GM19240 (cell line): ENCODE measurements around the gene STON1.
"Not testable (repeated sequence)": the region's sequence is repeated elsewhere in the genome, so short reads cannot be mapped to it uniquely, and the experiment has no call there.

Source experiments
- DNase-seq: peaks from one replicate; pipeline ENCODE4 v3.0.0; 2011; ENCODE audit warnings: low spot score; ENCODE audit not compliant: insufficient read length

STON1 gene

DNA sequence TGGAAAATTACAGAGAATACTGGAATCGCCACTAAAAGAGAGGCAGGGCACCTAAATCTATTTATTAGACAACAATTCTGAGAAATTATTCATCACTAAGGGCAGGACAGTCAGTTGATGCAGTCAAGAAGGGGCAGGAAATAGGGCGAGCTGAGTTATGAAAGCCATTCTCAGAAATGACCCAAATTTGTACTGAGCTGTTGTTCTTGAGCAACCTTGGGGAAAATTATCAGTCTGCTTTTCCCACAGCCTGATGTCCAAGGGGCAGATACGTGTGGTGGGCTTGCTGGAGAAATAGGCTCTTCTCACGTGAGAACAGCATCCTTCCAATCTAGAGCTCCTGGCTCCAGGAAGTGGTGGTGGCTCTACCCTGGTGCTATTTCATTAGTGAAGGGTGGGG, 38.6 kb downstream of the STON1 start:
- no peak for DNase-seq

DNA sequence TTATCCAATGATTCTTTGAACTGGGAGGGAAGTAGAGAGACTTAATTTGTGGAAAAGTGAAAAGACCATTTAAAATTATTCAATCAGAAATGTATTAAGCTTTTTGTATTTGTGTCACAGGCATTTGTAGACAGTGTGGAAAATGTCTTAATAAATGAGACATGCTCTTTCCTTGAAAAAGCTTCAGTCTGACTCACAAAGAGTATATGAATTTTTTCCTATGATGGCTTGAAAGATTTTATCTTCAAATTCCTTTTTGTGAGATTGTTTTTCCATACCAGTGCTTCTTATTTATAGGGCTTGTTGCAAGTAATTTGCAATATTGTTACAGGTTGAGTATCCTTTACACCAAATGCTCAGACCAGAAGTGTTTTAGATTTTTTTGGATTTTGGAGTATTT, 39.5 kb downstream of the STON1 start:
- no peak for DNase-seq

DNA sequence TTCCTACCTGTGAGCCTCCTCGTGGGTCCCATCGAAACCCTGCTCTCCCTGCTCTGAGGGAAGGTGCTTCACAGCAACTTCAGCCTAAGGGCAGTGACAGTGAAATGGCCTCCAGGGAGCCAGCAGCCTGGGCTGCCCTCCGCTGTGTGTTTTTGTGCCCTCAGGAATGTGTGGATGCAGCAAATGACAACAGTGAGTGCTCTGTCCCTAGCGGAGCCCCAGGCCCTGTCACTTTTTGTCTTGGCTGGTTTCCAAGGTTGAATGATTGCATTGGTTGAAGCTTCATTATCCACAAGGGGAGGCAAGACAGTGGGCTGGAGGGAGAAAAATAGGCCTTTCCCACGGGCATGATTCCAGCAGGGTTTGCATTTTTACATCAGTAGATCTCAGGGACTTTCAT, 42.9 kb downstream of the STON1 start:
- no peak for DNase-seq

DNA sequence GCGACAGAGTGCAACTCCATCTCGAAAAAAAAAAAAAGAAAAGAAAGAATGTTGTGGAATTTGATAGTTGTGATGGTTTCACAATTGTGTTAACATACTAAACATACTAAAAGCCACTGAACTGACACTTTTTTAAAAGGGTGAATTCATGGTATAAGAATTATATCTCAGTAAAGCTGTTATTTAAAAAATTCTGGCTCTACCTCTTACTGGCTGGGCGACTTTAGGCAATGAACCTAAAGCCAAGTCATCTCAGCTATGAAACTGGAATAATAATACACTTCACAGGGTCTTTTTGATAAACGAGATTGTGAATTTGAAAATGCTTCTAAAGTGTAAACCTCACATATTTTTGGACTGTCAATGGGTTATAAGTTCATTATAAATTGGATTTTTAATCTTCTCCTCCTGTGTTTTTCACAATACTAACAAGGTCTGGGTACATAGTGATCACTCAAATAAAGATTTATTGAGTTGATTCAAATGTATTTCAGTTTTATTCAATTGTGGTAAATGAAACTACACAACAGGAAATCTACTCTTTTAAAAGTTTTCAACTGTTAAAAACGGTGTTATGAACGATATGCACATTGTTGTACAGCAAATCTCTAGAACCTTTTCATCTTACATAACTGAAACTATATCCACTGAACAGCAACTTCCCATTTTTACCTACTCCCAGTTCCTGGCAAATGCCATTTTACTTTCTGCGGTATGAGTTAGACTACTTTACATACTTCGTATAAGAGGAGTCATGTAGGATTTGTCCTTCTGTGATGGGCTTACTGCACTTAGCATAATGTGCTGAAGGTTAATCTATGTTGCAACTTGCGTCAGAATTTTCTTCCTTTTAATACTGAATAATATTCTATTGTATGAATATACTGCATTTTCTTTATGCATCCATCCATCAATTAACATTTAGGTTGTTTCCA, 44.7 kb downstream of the STON1 start:
- no peak for DNase-seq

DNA sequence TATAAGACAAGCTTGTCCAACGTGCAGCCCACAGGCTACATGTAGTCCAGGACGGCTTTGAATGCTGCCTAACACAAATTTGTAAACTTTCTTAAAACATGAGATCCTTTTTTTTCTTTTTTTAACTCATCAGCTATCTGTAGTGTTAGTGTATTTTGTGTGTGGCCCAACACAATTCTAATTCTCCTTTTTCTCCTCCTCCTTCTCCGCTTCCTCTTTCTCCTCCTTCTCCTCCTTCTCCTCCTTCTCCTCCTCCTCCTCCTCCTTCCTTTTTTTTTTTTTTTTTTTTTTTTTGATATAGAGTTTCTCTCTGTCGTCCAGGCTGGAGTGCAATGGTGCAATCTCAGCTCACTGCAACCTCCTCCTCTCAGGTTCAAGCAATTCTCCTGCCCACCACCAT, 48.4 kb downstream of the STON1 start:
- no peak for DNase-seq

DNA sequence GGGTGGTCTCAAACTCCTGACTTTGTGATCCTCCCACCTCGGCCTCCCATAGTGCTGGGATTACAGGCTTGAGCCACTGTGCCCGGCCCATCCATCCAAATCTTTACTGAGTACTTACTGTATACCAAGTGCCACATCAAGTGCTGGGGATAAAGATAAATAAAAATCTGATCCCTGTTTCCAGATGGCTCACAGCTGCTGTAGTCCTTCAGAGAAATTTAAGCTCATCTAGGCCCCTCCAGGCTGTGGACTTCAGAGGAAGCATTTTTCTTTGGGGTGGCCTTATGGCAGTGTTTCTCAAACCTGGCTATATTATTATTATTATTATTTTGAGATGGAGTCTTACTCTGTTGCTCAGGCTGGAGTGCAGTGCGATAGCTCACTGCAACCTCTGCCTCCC, 54.0 kb downstream of the STON1 start:
- DNase-seq = no peak

DNA sequence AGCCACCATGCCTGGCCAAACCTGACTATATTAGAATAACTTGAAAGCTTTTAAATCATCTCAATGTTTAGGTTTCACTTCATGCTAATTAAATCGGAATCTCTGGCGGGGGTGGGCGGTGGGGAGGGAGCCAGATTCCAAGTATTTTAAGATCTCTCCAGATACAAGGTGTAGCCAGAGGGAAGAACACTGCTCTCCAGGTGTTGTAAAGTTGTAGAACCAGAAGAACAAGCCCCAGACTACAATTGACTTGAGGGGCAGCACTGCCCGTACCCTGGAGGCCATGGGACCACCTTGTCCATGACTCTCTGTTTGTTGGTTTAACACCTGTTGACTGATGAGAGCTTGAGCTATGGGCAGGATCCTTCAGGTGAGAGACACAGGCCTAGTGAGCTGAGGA, 54.6 kb downstream of the STON1 start:
- DNase-seq = no peak

DNA sequence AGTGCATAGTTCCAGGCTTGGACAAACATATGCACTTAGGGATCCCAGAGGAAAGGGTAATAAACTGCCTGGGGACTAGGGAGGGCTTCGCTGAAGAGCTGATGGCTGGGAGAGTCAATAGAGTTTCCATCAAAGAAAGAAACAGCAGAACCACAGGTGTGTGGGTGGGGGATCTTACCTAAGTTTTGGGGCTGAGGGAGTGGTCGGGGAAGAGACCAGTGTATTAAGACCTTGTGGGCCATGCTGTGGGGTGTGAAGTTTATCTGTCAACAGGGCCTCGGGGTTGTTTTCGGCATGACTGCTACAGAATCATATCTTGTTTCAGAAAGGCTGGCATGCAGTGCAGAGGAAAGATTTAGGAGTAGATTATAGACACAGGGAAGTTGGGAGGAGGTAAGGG, 56.5 kb downstream of the STON1 start:
- no peak for DNase-seq

DNA sequence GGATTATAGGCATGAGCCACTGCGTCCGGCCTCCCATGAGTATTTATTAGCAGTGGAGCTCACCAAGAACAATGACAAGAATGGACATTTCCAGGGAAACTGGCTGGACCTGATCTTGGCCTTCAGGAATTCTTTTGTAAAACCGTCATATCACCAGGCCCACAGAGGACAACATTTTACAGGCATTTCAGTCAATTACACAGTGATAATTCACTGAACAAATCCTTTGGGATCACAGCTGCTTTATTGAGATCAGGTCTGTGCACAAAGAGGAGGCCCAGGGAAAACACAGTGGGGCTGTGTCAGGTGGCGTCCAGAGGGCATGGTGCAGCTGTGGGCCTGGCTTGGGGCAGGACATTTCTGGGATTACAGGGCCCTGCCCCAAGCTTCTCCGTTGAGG, 57.6 kb downstream of the STON1 start:
- DNase-seq = no peak

DNA sequence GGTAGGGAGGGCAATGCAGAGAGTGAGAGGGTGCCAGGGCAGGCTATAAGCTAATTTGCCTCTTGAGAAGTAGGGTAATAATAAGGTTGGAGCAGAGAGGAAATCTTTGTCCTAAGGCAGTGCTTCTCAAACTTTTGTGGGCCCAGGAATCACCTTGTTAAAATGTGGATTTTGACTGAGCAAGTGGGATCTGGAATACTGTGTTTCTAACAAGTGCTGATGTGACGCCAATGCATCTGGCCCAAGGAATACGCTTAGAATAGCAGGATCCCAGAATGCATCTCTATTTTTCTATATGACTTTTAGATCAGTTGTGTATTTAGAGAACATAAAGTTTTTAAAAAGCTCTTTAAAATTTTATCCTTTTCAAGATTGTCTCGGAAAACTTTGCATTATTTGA, 58.0 kb downstream of the STON1 start:
- DNase-seq = no peak

DNA sequence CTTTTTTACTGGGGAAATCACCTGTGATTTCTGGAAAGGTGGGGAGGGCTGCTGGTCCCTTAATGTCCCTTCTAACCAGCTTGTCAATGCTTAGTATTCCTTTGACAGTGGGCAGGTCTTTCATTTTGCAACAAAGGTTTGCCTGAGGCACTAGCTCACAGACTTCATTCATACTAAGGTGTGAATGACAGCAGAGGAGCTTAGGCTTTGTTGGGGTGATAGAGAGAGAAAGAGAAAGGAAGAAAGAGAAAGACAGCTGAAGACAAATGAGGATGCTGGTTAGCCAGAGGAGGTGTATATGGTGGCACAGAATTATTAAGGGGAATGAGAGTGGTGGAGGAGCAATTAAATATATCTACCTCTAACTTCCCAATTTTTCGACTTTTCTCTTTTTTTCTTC, 58.8 kb downstream of the STON1 start:
- DNase-seq = no peak

DNA sequence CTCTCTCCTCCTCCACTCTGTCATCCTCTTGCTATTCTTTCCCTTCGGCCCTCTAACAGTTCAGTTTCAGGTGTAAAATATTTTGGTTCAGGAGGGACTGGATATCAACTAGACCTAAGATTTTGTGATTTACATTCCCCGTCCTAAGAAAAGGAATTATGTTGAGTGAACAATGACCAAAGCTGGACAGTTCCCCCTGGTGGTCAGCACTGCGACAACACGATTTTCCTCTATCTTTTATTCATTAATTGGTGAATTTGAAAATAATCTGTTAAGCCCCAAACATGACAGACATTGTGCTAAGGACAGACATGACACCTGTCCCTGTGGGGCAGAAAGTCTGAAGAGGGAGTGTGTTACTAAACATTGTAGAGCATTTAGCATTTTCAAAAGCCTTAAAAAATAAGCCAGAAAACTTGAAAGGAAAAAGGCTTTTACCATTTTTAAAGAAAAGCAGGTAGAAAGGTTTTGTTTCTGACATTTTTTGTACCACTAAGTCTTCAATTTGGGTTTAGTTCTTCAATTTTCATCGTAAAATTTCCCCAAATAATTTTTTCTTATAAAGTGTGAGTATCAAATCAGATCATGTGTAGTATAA, 59.3 kb downstream of the STON1 start:
- no peak for DNase-seq

DNA sequence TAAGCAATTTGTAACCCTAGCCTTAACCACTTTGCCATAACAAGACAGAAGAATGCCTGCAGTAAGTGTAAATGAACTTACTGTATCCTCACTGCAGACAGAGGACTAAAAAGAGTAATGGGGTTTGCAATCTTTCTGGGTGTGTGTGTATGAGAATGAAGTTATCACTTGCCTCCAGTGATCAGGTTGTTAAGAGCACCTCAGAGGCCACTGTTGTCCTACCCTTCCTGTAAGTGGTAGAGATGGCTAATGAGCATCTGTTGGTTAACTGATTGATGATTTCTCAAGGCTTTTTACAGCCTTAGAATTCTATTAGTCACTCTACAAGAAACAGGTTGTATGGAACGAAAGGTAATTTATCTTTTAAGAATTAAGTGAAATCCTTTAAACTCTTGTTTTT, 60.1 kb downstream of the STON1 start:
- DNase-seq = no peak

DNA sequence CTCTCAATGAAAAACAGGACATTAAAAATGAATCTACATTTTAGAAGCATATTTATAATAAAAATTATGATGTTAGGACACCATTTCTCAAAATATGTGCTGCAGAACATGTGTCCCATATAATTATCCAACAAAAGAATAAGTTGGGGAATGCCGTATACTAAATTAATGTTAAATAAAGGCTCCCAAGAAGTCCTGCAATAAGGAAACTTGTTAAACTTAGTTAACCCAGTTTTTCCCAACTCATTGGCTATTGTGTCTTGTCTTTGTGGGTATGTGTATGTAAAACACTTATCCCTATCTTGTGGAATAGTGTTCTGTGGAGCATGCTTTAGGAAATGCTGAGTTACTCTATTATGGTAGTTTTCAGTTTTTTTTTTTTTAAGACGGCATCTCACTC, 62.1 kb downstream of the STON1 start:
- no peak for DNase-seq

DNA sequence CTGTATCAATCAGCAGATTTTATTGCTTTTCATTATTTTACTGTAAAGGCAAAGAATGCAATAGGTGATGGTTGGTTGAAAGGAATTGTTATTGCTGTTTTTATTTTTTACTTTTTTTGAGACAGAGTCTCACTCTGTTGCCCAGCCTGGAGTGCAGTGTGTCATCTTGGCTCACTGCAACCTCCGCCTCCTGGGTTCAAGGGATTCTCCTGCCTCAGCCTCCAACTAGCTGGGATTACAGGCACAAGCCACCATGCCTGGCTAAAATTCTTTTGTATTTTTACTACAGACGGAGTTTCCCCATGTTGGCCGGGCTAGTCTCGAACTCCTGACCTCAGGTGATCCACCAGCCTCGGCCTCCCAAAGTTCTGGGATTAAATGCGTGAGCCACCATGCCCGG, 66.8 kb downstream of the STON1 start:
- not testable (repeated sequence) for DNase-seq

DNA sequence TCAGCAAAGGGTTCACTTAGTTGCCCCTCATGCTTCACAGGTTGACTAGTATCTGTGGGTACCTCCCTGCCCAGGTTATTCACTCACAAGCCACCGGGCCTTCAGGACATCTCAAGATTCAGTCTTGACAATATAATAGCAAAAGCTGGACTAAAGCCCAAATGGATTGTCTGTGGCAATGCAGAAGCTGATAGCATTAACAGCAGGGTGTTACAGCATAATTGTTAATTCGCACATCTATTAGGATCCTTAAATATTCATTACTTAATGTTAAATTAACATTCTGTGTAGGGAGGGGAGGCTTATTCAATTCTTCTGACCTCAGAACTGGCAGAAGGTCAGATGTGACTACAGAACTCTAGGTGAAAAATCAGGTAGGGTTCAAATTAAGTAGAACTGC, 67.5 kb downstream of the STON1 start:
- no peak for DNase-seq

DNA sequence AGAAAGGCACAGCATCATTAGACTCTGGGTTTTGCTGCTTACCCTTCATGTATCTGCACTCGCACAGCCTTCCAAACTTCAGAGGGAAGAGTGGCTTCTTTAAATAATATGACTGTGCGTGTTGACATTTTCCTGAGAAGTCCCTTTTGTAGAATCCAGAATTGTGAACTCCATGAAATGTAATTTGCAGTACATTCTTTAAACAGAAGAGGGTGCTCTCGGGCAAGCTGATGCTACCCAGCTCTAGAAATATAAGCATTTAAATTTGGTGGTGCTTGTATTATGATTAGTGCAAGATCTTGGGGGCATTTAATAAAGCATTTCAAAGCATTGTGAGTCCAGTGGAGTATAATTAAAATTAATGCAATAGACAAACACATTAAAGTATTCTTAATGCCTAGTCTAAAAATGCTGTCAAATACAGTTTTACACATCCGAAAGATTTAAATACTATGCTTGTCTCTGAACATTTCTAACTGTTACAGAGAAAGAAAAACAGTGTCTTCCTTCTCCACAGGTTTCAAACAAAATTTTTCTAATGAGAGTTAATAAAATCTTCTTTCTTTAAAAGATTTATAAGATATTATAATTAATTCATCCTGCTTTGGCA, 70.4 kb downstream of the STON1 start:
- DNase-seq = no peak

DNA sequence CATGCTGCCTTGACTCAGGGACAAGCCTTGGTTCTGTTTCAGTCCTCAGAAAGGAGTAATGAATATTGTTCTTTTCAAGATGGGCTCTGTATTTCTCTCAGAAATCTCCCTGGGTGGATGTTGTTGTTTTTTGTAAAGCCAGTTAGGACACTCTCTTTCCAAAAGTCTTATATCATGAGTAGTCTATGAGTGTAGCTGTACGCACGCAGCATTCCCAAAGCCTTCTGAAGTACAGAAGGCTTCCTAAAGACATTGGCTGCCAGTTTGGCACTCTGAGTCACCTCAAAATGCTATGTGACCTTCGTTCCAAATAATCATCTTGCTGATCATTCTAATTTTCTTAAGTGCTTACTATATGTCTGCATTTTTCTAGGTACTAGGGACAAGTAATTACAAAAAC, 71.0 kb downstream of the STON1 start:
- DNase-seq = no peak

DNA sequence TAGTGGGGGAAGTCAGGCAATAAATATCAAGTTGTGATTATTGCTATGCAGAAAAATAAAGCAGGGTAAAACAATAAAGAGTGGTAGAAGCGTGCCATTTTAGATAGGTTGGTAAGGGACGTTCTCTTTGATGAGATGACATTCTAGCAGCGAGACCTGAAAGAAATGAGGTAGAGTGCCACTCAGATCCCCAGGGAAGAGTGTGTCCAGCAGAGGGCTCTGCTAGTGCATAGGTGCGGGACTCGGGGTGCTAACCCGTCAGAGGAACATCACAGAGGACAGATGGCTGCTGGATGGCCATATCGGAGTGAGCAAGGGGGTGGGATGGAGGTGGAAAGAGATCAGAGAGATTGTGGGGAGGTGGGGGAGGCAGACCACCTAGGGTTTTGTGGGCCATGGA, 71.4 kb downstream of the STON1 start:
- no peak for DNase-seq

DNA sequence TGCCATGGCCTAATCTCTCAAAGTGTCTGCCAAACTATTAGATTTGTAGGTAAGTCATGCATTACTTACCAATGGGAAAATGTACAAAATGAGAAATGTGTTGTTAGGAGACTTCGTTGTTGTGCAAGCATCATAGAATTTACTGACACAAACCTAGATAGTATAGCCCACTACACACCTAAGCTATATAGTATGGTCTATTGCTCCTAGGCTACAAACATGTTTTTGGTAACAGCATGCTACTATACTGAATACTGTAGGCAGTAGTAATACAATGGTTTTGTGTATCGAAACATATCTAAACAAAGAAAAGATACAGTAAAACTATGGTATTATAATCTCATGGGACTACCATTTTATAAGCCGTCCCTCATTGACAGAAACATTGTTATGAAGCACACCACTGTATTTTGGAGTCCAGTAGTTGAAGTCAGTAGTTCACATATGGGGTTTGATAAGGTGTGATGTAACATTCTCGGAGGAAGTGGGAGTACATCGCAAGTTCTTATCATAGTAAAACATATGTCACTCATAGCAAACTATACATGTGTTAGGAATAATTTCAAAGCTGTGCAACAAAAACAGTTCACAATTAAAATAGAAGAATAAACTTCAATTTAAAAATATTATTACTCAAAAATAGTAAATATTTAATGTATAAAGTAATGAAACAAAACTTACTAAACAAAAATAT, 75.7 kb downstream of the STON1 start:
- DNase-seq = no peak

DNA sequence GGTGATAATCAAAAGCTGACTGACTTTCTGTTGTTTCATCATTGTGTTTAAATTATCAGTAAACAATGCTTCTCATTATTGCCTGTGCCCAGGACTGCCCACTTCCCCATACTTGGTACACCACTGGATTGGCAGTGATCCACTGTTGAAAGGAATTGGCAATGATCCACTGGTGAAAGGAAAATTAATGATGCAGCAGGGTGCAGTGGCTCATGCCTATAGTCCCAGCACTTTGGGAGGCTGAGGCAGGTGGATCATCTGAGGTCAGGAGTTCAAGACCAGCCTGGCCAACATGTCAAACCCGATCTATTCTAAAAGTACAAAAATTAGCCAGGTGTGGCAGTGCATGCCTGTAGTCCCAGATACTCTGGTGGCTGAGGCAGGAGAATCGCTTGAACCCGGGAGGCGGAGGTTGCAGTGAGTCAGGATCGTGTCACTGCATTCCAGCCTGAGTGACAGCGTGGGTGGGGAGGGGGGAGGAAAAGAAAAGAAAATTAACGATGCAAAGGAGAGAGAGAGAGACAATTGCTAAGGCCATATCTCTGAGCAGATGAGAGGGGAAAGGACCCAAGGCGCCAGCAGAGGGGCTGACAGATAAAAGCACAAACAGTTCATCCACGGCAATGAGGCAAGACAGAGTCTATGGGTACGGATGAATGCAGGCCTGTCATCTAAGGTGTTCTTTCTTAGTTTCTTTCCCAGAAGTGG, 77.5 kb downstream of the STON1 start:
- no peak for DNase-seq
